ENCODE results near the gene PTPRN2. TPM values are rescaled to one million over a fixed set of nuclear protein-coding genes. Genes with fewer than 3 reads are reported as not detected.

The PTPRN2 gene
- total and polyA plus RNA-seq, 7 donors = 0.47 to 0.82 (median 0.51) TPM

DNA sequence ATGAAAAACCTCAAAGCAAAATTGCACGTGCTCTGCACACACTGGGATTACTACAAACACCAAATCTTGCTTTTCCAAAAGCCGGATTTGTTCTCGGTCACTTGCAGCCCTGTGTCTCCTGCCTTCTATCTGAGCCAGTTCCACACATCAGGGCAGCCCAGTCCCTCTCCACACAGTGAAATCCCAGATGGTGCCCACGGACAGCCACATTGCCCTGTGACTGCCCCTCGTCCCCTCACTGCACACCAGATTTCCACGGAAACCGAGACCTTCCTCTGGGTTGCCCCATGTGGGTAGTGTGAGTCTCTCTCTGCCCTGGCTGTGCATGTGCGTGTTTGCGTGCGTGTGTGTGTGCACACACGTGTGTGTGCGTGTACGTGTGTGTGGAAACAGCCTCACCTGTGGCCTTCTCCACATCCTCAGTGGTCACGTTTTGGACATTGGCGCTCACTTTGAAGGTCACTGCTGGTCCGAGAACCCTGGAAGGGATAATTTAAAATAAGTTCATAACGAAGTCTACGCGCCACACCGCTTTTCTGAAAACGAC lies 506.7 kb downstream of the PTPRN2 start:
- WGBS, 3 donors = 84 to 89% (median 86%) methylated on average over 21 of the region's 21 CpGs
- H3K27me3 ChIP-seq (ENCODE audit: insufficient read depth in 3 of 3, low read length in 2 of 3) = peaks cover 0 to 2% (median 0%) of the 10 kb centered on the region in 3 donors
- ATAC-seq (no peak), DNase-seq (no peak)
- TF ChIP-seq, protein P1, sequence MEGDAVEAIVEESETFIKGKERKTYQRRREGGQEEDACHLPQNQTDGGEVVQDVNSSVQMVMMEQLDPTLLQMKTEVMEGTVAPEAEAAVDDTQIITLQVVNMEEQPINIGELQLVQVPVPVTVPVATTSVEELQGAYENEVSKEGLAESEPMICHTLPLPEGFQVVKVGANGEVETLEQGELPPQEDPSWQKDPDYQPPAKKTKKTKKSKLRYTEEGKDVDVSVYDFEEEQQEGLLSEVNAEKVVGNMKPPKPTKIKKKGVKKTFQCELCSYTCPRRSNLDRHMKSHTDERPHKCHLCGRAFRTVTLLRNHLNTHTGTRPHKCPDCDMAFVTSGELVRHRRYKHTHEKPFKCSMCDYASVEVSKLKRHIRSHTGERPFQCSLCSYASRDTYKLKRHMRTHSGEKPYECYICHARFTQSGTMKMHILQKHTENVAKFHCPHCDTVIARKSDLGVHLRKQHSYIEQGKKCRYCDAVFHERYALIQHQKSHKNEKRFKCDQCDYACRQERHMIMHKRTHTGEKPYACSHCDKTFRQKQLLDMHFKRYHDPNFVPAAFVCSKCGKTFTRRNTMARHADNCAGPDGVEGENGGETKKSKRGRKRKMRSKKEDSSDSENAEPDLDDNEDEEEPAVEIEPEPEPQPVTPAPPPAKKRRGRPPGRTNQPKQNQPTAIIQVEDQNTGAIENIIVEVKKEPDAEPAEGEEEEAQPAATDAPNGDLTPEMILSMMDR (IDR thresholded peaks at IDR 0.05) = no peak
- intact Hi-C loops (cut with DNase I) = no loop called here
- H3K9me3 ChIP-seq = no peaks in the 10 kb centered on the region
- H3K4me1 ChIP-seq = no peaks in the 10 kb centered on the region
- H3K27ac ChIP-seq = no peak overlapping the region
- no peaks in the 10 kb centered on the region for H3K36me3 ChIP-seq (ENCODE audit: insufficient read depth in 1 of 2, low read depth in 1 of 2)
- H3K4me3 ChIP-seq = no peak overlapping the region

DNA sequence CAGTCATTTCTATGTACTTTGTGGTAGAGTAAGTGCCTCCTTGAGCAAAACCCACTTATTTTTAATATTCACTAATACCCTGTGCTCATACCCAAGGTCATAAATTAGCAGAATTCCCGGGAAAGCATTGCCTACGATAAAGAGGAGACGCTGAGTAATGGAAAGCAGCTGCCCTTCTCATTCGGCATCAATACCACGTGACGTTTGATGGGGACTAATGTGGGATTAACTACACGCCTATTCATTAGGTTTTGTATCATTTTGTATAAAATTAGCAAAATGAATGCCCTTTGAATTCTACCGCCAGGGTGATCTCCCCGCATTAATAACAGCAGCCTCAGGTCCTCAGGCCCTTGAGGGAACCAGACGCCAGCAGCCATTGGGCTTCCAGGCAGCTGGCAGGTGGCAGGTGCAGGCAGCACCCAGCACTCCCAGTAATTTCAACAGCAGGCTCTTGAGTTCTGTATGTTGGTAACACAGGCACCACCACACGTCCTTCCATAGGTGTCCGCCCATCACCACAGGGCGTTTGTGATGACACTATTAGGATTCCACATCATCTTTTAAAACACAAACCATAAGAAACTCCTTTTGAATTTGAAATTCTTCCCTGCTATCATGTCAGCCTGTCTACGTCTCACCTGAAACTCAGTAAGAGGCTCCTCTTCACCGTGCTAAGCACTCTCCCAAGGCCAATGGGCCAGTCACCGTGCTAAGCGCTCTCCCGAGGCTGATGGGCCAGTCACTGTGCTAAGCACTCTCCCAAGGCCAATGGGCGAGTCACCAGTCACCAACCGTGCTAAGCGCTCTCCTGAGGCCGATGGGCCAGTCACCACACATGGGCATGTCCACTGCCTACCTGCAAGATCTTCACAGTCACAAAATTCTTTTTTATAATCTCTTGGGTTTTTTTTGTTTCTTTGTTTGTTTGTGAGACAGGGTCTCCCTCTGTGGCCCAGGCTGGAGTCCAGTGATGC lies 509.4 kb downstream of the PTPRN2 start:
- H3K4me3 ChIP-seq = no peak overlapping the region
- H3K36me3 ChIP-seq (ENCODE audit: insufficient read depth in 1 of 2, low read depth in 1 of 2) = no peaks in the 10 kb centered on the region
- ATAC-seq (no peak), DNase-seq (no peak)
- TF ChIP-seq, protein P1 (IDR thresholded peaks at IDR 0.05) = no peak
- H3K9me3 ChIP-seq = no peaks in the 10 kb centered on the region
- H3K4me1 ChIP-seq = no peaks in the 10 kb centered on the region
- 69 to 76% (median 69%) methylated on average over 22 of the region's 22 CpGs for WGBS, 3 donors
- no peak overlapping the region for H3K27ac ChIP-seq
- intact Hi-C loops (cut with DNase I) = no loop called here
- H3K27me3 ChIP-seq (ENCODE audit: insufficient read depth in 3 of 3, low read length in 2 of 3) = peaks cover 0 to 2% (median 0%) of the 10 kb centered on the region in 3 donors

DNA sequence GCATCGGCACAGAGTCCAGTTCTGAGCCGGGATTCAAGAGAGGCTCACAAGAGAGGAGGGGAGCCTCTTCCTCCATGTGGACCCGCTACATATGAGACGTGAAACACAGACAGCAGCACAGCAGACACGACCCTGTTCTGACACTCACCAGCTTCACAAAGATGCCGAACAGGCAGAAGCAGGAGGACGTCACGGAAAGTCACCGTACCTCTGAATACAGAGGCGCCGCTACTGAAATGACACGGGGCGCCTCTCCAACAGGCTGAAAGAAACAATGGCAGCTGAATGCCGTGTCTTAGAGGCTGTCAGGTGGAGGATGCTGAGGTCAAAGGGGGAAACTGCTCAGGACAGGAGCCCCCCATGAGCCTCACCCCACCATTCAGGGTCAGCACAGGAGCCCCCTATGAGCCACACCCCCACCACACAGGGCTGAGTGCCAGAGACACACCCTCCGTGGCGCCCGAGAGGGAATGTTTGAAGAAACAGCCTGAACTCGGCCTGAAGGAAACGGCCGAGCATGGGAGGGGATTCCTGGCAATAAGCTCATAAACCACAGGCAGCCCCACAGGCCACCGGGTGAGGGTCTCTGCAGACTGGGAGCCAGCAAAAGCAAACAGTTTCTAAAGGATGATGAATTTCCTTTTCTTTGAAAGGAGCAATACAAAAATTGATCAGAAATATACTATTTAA lies 510.3 kb downstream of the PTPRN2 start:
- no peaks in the 10 kb centered on the region for H3K9me3 ChIP-seq
- peaks cover 0 to 2% (median 0%) of the 10 kb centered on the region in 3 donors for H3K27me3 ChIP-seq (ENCODE audit: insufficient read depth in 3 of 3, low read length in 2 of 3)
- ATAC-seq (no peak), DNase-seq (no peak)
- no peaks in the 10 kb centered on the region for H3K4me1 ChIP-seq
- H3K27ac ChIP-seq = no peak overlapping the region
- H3K4me3 ChIP-seq = no peak overlapping the region
- TF ChIP-seq, protein P1 (IDR thresholded peaks at IDR 0.05) = no peak
- no peaks in the 10 kb centered on the region for H3K36me3 ChIP-seq (ENCODE audit: insufficient read depth in 1 of 2, low read depth in 1 of 2)
- intact Hi-C loops (cut with DNase I) = no loop called here
- WGBS, 3 donors = 43 to 53% (median 46%) methylated on average over 21 of the region's 21 CpGs

DNA sequence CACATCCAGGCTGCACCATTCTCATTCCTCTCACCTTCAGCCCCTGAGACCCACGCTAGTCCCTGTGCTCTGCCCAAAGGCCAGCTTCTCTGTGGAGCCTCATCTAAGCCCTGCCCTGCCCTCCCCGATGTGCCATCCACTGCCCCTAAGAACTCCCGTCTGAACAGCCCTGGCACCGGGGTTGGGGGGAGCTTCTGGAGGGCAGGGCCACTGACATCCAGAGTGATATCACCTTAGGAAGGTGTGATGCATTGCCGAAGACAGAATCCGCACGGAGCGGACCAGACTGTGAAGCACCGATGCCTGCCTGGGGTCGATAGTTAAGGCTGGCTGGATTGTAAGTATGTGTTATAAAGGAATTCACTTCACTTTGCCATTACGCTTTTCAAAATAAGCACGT lies 511.0 kb downstream of the PTPRN2 start:
- Histone ChIP-seq H3K36me3 (ENCODE audit: insufficient read depth in 1 of 2, low read depth in 1 of 2) (no peaks in the 10 kb centered on the region), H3K4me3 (no peak overlapping the region), H3K4me1 (no peaks in the 10 kb centered on the region), H3K9me3 (no peaks in the 10 kb centered on the region), H3K27me3 (ENCODE audit: insufficient read depth in 3 of 3, low read length in 2 of 3) (peaks cover 0 to 2% (median 0%) of the 10 kb centered on the region in 3 donors), H3K27ac (no peak overlapping the region)
- TF ChIP-seq, protein P1 (IDR thresholded peaks at IDR 0.05) = no peak
- intact Hi-C loops (cut with DNase I) = no loop called here
- DNase-seq (no peak), ATAC-seq (no peak)
- 83 to 85% (median 85%) methylated on average over 12 of the region's 12 CpGs for WGBS, 3 donors

All from psoas muscle (tissue), 8 donors.